NCI-H2107 (cell line): ENCODE measurements around the gene HOXC5.
A peak's percentile ranks its signal among the peaks of the same experiment; 100 is the strongest.
"Not testable (repeated sequence)": the region's sequence is repeated elsewhere in the genome, so short reads cannot be mapped to it uniquely, and the experiment has no call there.

Experiments
- DNase-seq: peaks from one replicate; lab custom pipeline; 2025; lab: John Stamatoyannopoulos, UW

HOXC5 gene

DNA sequence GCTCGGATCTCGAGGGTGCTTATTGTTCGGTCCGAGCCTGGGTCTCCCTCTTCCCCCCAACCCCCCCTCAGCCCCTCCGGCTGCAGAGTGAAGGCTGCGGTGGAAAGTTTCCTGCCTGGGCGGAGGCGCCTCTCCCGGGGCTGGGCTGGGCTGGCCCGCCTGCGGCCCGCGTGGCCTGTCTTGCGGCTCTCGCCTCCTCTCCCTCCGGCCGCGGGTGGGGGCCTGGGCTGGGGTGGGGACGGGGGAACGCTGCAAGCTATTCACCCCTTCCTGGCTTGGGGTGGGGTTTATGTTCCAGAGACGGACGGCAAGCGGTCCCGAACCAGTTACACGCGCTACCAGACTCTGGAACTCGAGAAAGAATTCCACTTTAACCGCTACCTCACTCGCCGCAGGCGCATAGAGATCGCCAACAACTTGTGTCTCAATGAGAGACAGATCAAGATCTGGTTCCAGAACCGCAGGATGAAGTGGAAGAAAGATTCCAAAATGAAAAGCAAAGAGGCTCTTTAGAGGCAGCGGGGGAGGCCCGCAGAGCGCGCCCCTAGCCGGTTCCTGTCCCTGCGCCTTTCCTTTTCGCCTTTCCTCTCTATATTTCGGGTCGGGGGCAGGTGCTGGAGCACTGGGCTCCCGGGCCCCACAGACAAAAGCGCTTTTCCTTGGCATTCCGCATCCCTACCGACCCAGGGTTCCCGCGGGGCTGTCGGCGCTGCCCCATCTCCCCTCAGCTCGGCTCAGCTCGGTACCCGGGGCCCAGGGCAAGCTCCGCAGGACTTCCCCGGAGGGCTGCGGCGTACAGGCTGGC is 1.3 kb downstream of the HOXC5 start:
- DNase-seq: no peak

DNA sequence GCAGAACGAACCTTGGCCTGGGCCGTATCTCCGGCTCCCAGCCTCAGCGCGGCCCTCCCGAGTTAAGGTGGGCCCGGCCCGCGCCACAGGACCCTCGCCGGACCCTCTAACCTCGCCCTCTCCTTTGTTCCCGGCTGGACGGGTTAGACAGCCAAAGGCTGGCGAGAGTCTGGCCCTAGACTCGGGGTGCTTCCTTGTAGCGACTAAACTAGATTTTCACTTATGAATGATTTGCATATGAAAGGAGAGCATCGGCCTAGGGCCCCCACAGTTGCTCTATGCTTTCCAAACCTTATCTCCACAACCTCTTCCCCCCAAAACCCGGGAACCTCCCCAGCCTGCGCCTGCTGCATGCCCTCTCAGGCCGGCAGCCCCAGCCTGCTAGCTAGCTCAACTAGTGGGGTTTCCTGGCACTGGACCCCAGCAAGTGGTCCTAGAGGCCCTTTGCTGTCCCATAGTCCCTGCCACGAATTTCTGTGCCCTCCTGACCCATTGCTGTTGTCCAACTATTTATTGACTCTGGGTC is 2.0 kb downstream of the HOXC5 start:
- DNase-seq: no peak

DNA sequence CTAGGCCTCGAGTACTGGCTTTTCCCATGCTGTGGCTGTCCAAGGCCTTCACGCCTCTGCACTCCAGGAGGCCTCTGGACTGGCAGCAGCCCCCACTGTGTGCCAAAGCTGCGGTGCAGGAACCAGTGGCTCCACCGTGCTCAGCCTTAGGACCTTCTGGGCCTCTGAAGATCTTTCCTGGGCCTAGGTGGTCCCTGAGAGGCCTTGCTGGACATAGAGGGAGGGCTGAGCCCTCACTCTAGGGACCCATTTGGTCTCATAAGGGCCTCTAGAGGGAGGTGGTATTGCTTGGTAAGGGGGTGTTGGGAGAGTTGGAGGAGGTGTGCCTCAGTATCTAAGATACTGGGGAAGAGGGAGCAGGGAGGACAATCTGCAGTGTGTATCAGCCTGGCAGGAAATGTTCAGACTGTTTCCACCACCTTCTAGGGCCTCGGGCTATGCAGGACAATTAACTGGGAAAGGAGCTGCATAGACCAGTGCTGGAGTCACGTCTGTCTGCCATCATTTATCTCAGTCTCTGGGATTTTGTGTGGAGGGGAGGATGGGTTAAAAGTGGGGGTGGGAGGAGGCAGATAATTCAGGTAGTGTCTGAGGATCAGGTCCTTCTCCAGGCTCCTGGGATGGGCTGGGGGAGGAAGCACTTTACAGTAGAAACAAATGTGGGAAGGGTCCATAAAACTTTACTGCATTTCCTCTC is 2.9 kb downstream of the HOXC5 start:
- no peak for DNase-seq

DNA sequence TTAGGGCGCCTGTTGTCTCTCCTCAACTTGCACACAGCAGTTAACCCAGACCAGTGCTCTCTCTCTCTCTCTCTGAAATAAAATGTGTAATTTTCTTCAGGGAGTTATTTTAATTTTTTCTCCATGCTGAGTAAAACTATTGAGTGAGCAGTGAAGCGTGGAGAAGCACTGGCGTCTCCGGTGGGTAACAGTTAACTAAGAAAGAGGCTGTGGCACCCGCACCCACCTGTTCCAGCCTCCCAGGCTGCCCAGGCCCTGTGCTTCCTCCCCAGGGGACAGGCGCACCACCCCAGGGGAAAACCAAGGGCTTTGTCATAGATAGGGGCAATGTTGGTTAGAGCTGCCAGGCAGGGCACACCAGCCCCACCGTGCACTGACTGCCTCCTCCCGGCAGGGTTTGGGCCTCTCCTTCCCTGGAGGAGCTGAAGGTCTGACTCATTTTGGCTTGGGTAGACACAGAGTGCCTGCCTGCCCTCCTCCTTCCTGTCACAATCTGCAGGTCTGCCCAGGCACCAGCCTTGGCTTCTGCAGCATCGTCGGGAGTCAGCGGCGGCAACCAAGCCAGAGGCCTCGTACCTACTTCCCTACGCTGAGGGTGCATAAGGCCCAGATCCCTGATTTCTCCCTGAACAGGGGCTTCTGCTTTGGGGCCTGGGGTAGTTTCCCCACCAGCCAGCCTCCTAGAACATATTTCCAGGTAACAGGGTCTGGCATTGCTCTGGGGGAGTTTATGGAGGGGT is 3.9 kb downstream of the HOXC5 start:
- DNase-seq: peak; percentile 27

DNA sequence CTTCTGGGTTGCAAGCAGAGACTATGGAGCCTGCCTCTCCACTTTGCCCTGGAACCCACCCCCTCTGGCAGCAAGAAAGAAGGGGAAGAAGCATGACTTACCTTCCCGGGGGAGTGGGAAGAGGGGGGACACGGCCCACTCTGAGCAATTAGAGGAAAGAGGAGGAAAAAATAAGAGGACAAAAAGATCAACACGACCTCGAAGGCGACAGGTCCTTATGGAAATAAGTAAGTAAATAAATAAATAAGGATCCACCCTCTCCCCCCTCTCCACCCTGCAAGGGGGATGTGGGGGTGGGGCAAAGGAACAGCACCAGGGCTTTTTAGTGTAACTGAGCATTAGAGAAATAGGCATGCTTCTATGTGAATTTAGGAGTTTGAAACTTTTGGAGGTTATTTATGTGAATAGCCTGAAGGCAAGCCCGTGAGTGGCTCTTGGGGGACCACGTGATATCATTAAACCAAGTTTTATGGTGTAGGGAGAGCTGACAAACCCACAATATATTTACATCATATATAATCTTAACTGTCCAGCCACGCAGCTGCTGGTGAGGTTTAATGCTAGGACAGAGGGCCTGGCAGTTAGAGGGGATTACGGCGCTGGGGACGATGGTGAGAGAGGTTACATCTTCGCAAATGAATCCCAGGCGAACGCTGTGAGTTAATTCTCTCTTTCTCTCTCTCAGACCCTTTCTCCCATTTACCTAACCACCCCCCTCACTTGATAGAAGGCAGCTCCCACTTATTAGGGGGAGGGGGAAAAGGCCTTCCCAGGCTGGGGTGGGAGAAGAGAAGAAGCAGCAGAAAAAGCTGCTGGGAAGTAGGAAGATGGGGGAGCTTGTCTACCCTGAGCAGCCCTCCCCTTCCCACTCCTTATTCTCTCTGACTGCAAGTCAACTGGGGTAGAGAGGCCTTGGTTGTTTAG is 4.8 kb downstream of the HOXC5 start:
- DNase-seq: no peak

DNA sequence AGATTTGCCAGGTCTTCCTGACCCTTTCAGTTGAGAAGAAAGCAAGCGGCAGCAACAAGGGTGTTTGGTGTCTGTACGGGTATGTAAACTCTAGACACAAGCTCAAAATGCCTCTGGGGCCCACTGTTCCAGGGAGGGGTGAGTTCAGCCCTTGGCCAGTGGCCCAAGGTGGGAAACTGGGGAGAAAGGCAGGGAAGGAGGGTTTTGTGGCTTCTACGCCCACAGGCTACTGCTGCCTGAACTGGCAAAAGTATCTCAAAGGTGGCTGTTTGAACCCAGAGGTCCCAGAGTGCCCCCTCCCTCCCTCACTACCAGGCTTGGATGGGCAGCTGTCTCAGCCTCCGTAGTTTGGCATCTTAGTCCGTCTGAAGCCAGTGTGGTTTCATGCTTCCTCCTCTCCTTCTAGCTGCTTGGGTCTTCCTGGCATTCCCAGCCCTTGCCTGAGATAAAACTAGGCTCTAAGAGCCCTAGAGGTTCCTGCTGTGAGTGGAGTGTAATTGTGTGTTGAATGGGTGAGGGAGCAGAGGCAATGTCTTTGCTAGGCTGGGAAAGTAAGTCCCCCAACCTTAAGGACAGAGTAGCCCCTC is 5.5 kb downstream of the HOXC5 start:
- no peak for DNase-seq

DNA sequence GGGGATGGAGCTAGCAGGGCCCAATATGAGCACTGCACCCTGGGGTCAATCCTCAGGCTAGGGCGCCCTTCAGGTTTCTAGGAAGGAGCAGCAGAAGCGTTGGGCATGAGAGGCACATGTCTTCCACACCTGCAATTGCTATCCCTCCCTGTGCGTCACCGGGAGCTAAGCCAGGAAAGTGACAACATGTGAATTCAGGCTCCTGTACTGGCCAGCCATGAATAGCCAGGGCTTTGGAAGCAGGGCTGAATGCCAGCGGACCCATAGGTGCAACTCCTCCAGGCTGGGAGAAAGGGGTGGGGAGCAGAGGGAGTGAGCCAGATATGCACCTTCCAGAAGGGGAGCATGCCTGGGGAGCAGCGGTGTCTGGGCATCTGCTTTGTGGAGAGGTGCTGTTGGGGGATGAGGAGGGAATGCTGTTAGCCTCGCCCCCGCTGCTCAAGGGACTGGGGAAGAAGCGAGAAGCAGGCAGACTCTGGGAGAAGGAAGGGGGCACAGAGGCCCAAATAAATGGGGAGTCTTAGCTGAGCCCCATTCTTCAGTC is 6.1 kb downstream of the HOXC5 start:
- no peak for DNase-seq

DNA sequence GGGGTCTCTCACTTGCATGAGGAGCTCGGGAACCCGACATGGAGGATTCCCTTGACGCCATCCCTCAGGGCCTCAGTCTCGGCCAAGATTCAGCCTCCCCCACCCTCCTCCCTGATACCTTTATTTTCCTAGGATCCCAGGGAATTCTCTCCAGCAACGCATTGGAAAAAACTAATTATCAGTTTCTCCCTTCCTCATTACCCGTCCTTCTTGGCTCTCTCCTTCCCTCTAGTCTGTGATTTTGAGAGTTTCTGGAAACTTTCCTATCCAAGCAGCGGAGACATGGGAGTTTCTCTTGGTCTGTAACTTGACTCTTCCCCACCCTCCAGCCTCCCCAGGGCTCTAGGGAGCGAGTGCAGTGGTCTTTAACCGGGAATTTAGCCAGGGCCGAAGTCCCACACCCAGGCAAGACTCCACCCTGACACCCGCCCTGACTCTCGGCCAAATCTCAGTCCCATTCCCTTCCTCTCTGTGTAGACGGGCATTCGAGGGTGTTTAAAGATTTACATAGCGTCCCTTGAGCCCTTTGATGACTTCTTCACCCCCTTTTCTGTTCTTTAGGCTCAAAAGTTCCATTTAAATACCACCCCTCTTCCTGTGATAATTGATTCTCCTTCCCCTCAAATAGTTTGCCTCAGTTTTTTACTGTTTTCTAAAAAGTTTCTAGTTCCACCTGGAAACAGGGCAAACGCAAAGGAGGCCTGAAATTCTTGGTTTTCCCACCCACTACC is 6.7 kb downstream of the HOXC5 start:
- no peak for DNase-seq

DNA sequence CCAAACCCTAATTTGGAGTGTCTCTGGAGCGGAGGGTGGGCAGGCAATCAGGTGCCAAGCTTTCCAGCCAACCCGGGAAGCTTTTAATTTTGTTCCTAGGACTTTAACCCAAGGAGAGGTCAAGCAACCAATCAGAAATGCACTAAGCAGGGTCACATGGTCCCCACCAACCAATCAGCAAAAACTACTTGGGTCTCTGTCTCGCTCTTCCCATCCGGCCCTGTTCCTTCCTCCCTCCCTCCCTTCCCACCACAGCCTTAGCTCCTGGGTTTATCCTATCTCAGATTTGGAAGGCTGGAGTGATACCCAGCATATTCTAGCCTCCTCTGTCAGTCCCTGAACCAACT is 7.3 kb downstream of the HOXC5 start:
- no peak for DNase-seq

DNA sequence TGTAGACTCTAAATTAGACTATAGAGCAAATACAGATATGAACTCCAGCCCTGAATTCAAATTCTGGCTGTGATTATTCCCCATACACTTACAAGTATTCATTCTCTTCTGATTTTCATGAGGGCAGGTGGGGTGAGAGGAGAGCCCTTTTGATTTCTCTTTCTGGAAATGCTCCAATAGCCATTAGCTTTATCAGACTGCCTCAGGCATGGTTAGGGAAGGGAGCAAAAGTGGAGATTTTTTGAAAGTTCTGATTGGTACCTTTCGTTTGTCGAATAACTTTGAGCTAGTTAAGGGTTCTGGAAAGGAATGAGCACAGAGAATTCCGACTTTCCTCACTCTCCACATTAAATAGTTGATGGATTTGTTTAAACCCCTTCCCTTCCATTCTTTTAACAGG is 7.8 kb downstream of the HOXC5 start:
- DNase-seq: no peak

DNA sequence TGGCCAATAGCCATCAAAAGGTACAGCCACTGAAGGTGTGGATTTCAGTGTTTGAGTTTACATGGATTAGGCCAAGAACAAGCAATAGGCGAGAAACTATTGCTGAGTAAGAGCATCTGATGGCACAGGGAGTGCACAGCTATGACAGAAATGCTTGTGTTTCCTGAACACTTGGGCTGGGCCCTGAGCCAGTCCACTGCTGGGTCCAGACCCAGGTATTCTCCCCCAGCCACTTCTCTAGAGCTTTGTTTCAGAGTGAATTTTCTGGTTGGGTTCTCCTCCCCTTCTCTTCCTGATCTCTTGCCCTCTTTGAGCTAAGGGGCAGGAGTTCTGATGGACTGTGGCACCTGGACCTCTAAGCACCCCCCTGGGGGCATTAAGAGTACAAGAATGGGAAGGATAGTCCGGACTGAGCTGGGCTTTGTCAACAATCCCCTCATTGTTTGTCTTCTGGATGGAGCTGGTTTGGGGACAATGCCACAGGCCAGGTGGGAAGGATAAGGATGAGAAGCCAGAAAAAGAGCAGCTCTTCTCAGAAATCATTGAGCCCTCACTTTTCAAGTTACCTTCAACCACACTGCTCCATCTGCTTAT is 8.3 kb downstream of the HOXC5 start:
- no peak for DNase-seq

DNA sequence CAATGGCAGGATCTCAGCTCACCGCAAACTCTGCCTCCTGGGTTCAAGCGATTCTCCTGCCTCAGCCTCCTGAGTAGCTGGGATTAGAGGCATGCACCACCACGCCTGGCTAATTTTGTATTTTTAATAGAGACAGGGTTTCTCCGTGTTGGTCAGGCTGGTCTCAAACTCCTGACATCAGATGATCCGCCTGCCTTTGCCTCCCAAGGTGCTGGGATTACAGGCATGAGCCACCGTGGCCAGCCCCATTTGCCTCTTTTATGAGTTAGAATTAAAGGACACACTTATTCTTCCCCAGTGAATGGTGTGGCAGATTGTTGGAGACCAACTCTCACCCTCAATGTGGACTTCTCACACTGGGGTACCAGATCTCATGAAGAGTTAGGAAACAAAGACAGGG is 9.2 kb downstream of the HOXC5 start:
- not testable (repeated sequence) for DNase-seq

DNA sequence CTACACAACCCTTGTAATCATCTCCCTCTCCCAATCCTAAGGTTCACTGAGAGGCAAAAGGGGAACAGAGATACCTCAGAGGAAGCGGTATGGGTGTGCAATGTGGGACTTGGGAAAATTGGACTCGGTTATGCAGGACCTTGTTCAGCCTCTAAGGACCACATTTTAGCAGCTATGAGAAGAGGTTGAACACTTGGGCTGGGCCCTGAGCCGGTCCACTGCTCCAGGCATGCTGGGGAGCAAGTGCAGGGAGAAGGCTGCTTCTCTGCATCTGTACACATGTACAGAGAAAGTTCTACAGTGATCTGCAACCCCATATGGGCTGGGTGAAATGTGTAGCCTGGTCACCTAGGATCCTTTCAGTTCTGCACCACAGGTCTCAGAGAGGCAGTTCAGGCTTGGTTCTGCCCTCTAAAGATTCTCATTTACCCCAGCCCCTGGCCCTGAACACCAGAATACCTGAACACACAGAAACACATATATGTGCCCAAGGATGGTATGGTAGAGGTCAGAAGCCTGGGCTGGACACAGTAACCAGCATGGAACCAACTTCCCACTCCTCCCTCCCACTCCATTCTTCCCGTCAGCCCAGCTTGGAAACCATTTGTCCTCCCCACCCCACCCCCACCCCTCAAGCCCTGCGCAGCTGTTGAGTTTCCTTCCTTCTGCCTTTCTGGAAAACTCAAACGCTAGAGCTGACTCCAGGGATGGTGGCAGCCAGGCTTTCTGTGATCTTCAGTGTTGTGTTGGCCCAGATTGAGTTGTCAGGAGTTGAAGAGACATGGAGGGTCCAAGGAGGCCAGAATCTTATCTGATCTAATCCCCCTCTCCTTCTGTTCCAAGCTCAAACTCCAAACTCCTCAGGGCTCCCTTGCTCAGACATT is 10.4 kb downstream of the HOXC5 start:
- no peak for DNase-seq

DNA sequence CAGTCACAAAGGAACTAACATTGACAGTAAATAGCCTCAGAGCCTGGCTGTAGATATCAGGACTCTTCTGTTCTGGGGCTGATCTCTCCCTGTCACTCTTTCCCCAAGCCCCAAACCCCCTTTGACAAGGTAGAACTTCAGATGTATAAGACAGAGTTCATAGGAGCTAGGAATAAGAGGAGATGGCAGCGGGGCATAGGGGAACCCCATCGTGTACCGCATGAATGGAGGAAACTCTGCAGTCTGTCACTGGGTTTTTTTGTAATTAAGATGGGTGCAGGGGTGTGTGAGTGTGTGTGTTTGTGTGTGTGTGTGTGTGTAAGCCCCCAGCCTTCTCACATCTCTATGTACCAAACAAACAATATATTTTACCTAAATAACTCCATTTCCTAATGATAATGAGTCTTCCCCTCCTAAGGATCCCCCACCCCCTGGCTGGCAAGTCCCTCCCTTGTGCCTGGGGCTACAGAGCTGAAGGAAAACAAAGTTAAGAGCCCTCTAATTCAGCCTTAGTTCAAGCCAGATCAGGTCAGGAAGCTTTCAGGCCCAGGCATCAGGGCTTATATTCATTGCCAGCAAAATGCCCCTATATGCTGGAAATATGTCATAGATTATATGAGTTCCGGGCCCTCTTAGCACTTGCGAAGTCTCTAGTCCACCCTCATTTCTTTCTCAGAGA is 11.7 kb downstream of the HOXC5 start:
- DNase-seq: no peak

DNA sequence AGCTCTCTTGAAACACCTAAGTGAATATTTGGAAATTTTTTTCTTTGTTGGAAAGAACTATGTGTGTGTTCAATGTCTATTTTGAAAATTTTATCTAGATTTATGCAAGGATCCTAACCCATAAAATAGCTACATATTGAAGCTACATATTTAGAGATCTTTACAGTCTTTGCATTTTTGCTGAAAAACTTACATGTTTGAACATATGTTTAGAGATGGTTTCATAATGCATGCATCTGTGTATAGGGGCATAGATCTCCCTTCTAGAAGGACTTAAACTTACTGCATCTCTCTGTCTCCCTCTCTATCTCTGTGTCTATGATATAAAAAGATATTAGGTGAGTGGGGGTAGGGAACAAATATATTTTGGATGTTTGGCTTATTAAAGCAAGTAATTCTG is 12.6 kb downstream of the HOXC5 start:
- DNase-seq: no peak

DNA sequence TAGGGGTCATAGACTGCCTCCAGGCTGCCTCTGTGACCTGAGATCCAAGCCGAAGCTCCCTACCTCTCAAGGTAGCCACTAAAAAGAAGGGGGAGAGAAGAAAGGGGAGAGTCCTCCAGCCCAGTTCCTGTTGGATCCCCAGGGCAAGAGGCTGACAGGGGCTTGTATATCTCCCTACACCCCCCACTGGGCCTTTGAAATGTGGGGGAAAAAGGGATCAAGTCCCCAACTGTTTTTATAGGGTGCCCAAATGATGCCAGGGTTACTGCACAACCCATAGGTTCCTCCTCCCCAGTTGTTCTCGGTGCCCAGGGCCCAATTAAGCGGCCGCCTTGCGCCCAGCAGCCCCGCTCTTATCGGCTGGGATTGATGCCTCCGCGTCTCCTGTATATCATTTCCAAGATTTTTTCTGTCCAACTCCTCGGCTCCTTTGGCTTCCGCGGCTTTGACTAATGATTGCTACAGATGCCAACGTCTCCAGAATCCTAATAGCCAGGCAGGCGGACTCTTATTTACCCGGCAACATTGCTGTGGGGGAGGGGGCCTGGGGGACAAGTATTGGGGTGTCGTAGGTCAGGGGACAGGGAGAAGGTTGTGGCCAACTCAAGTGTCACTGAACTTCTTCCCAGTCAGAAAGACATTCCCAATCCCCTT is 13.1 kb downstream of the HOXC5 start:
- DNase-seq: no peak

DNA sequence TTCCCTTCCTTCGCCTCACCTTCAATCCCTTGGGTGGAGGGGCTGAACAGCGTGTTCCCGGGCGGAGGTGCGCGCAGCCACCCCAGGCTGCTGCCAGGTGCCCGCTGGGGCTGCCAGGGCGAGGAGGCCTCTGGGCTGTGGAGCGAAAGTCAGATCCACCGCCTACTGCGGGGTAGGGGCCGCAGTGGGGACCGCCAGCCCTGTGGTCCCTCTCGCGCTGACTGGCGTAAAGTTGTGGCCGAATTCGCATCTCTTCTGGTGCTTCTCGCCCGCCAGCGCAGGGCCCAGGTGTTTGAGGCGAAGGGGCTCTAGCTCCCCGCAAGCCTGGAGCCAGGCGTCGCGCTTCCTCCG is 13.9 kb downstream of the HOXC5 start:
- no peak for DNase-seq
